NB4 (cell line): Measurements from ENCODE around the gene CPZ.
"Not testable (repeated sequence)": the region's sequence is repeated elsewhere in the genome, so short reads cannot be mapped to it uniquely, and the experiment has no call there.

Source experiments
- CTCF ChIP-seq: IDR thresholded peaks from one replicate; pipeline ENCODE4 v1.5.1; 2012; ENCODE audit warnings: low read depth, low read length
- MAX ChIP-seq: IDR thresholded peaks from 2 replicates; pipeline ENCODE4 v1.6.1; 2011; ENCODE audit warnings: low read depth, low read length
- MYC ChIP-seq: IDR thresholded peaks from 2 replicates; pipeline ENCODE4 v1.6.1; 2011; ENCODE audit warnings: low read depth, low read length
- POLR2A ChIP-seq: IDR thresholded peaks from 2 replicates; pipeline ENCODE4 v1.6.1; 2011; ENCODE audit warnings: mild to moderate bottlenecking; ENCODE audit not compliant: insufficient read length; ENCODE audit errors: extremely low read depth

GRCh38 chr4:8631896-8632295 is 39.3 kb downstream of the CPZ start:
- TF ChIP-seq CTCF, POLR2A, MYC, MAX: not testable (repeated sequence)
